HG02981 (cell line): ENCODE measurements around the gene C6orf132.

Experiments
- ATAC-seq: cut with Tn5 transposase; IDR thresholded peaks from one replicate; pipeline ENCODE4 v1.9.1; 2021; ENCODE audit warnings: mild to moderate bottlenecking, moderate library complexity; ENCODE audit not compliant: unreplicated experiment

The C6orf132 gene

GRCh38 chr6:42137194-42137753, 5.1 kb downstream of the C6orf132 start:
- ATAC-seq, result no peak

- no peak for ATAC-seq
Observed at GRCh38 chr6:42136508-42137193, 5.8 kb downstream of the C6orf132 start.

GRCh38 chr6:42135722-42136121, 6.7 kb downstream of the C6orf132 start:
- no peak for ATAC-seq

- ATAC-seq, result no peak
Observed at GRCh38 chr6:42135161-42135560, 7.3 kb downstream of the C6orf132 start.

- ATAC-seq, result no peak
Observed at GRCh38 chr6:42133926-42134325, 8.5 kb downstream of the C6orf132 start.

GRCh38 chr6:42131531-42131930, 10.9 kb downstream of the C6orf132 start:
- ATAC-seq, result no peak

GRCh38 chr6:42129360-42129676, 13.1 kb downstream of the C6orf132 start:
- no peak for ATAC-seq

GRCh38 chr6:42128460-42129359, 13.7 kb downstream of the C6orf132 start:
- ATAC-seq, result no peak

- ATAC-seq, result no peak
Observed at GRCh38 chr6:42125663-42126062, 16.8 kb downstream of the C6orf132 start.

GRCh38 chr6:42125231-42125630, 17.2 kb downstream of the C6orf132 start:
- ATAC-seq, result no peak

GRCh38 chr6:42124223-42124836, 18.1 kb downstream of the C6orf132 start:
- no peak for ATAC-seq

- ATAC-seq, result no peak
Observed at GRCh38 chr6:42123379-42124103, 18.9 kb downstream of the C6orf132 start.

GRCh38 chr6:42120895-42121865, 21.2 kb downstream of the C6orf132 start:
- no peak for ATAC-seq

- ATAC-seq, result no peak
Observed at GRCh38 chr6:42118162-42119001, 24.0 kb downstream of the C6orf132 start.

- no peak for ATAC-seq
Observed at GRCh38 chr6:42117843-42118161, 24.6 kb downstream of the C6orf132 start.

GRCh38 chr6:42113936-42114636, 28.3 kb downstream of the C6orf132 start:
- no peak for ATAC-seq

GRCh38 chr6:42112351-42112750, 30.1 kb downstream of the C6orf132 start:
- ATAC-seq, result no peak

- no peak for ATAC-seq
Observed at GRCh38 chr6:42110683-42111082, 31.7 kb downstream of the C6orf132 start.
